T-cell (primary cell): ENCODE data around the gene RNASE7. TPM values are rescaled to one million over a fixed set of nuclear protein-coding genes. Genes with fewer than 3 reads are reported as not detected.
A peak's percentile ranks its signal among the peaks of the same experiment; 100 is the strongest.

Experiments used
- ATAC-seq, 4 experiments: fragments of 200-7000 bp in 3 of 4; fragments of 150-1000 bp in 1 of 4; cut with Tn5 transposase; replicated peaks in 1 of 4; 1 replicate in 3 of 4; 2 replicates in 1 of 4; pipeline ENCODE4 v1.10.0; 2021; ENCODE audit warnings: moderate library complexity in 3 of 4, mild to moderate bottlenecking in 2 of 4, moderate number of reproducible peaks in 1 of 4
- CTCF ChIA-PET, 2 donors: fragments of 300-600 bp; sonication (Branson Sonifier 250); formaldehyde crosslinking; loops; one replicate each; lab custom pipeline; 2022; ENCODE audit warnings: antibody characterized with exemption in 2 of 2; lab: Charles Lee
- POLR2A ChIA-PET, 2 donors: fragments of 300-600 bp; sonication (Branson Sonifier 250); formaldehyde crosslinking; loops; one replicate each; lab custom pipeline; 2022; ENCODE audit warnings: antibody characterized with exemption in 2 of 2; lab: Charles Lee
- DNase-seq, 35 experiments: peaks; one replicate each; pipeline versions ENCODE4 v3.0.0 to v3.0.0-alpha.2; 2013 to 2023
- H3K27ac ChIP-seq: one replicate; pipeline ENCODE4 v1.5.1; 2013; ENCODE audit warnings: low read length
- H3K27me3 ChIP-seq, 2 experiments: replicated peaks in 1 of 2; 1 replicate in 1 of 2; 2 replicates in 1 of 2; pipeline versions ENCODE4 v1.6.1 to v1.7.0; 2013; ENCODE audit warnings: low read length in 1 of 2, mixed read lengths in 1 of 2; ENCODE audit not compliant: control insufficient read depth in 2 of 2, insufficient read depth in 2 of 2; ENCODE audit errors: extremely low read depth in 1 of 2
- H3K36me3 ChIP-seq, 2 donors: 1 replicate in 1 of 2; 2 replicates in 1 of 2; pipeline versions ENCODE4 v1.6.1 to v1.7.0; 2013; ENCODE audit warnings: low read length in 1 of 2; ENCODE audit not compliant: control insufficient read depth in 2 of 2, insufficient read depth in 1 of 2; ENCODE audit errors: extremely low read depth in 1 of 2
- H3K4me1 ChIP-seq, 2 experiments: 1 replicate in 1 of 2; 2 replicates in 1 of 2; pipeline versions ENCODE4 v1.6.1 to v1.7.0; 2013; ENCODE audit warnings: low read length in 2 of 2, mixed read lengths in 1 of 2; ENCODE audit not compliant: insufficient read depth in 2 of 2, control insufficient read depth in 1 of 2; ENCODE audit errors: extremely low read depth in 1 of 2
- H3K4me3 ChIP-seq, 2 donors: 1 replicate in 1 of 2; 2 replicates in 1 of 2; pipeline versions ENCODE4 v1.5.1 to v1.7.0; 2013; ENCODE audit warnings: mild to moderate bottlenecking in 2 of 2, low read length in 1 of 2, moderate library complexity in 1 of 2; ENCODE audit not compliant: control insufficient read depth in 1 of 2; ENCODE audit errors: extremely low read depth in 1 of 2
- H3K9me3 ChIP-seq: 2 replicates; pipeline ENCODE4 v1.7.0; 2013
- H3K27ac Mint-ChIP-seq, 2 donors: one replicate each; pipeline ENCODE4 v1.8.0; 2020 to 2021; ENCODE audit warnings: mild to moderate bottlenecking in 2 of 2, mixed read lengths in 2 of 2
- H3K27me3 Mint-ChIP-seq, 2 donors: one replicate each; pipeline ENCODE4 v1.8.0; 2021 to 2022; ENCODE audit warnings: mixed read lengths in 2 of 2
- H3K36me3 Mint-ChIP-seq: one replicate; pipeline ENCODE4 v1.8.0; 2021; ENCODE audit warnings: mixed read lengths
- H3K4me1 Mint-ChIP-seq, 3 donors: one replicate each; pipeline ENCODE4 v1.8.0; 2020 to 2022; ENCODE audit warnings: mixed read lengths in 3 of 3, mild to moderate bottlenecking in 1 of 3
- H3K4me3 Mint-ChIP-seq, 3 donors: one replicate each; pipeline ENCODE4 v1.8.0; 2020 to 2022; ENCODE audit warnings: mild to moderate bottlenecking in 3 of 3, mixed read lengths in 3 of 3, moderate library complexity in 3 of 3
- H3K9me3 Mint-ChIP-seq, 3 donors: one replicate each; pipeline ENCODE4 v1.8.0; 2020 to 2022; ENCODE audit warnings: mixed read lengths in 3 of 3
- WGBS: methylation state at CpG from one replicate; pipeline ENCODE4 v1.1.5; 2013; ENCODE audit warnings: missing lambda C conversion rate; ENCODE audit not compliant: insufficient coverage; 5-methylcytosine and 5-hydroxymethylcytosine counted together
- total RNA-seq, 35 experiments: library from RNA in 6 of 35; stranded (reverse) in 6 of 35; fragments of 120-200 nt in 1 of 35; gene quantifications; one replicate each; pipeline versions ENCODE4 v1.2.1 to v1.2.4 and lab custom pipeline; 2013 to 2026

The RNASE7 gene
- total RNA-seq, 5 donors from 2014 or later (not counting 1 experiment from before 2014, with no cell fraction given): not detected

- 1% methylated on average over 38 of the region's 72 CpGs for WGBS
- Mint-ChIP-seq H3K4me1 (peaks cover 18 to 25% (median 18%) of the 10 kb centered on the region in 3 donors), H3K4me3 (peak within 1 kb of the TSS; percentile 87 to 91 (median 89)), H3K9me3 (no peaks in the 10 kb centered on the region), H3K36me3 (peaks cover 11% of the 10 kb centered on the region), H3K27me3 (peaks cover 0 to 2% of the 10 kb centered on the region in 2 donors), H3K27ac (peak within 1 kb of the TSS; percentile 48 to 86)
- peaks cover 0 to under 1% of the 10 kb centered on the region in 2 donors for H3K36me3 ChIP-seq
- H3K4me3 ChIP-seq: peak within 1 kb of the TSS; percentile 61 to 77
- ChIA-PET POLR2A (interaction anchor here in 1 of 2 donors (0.6 kb wide), 1 partner anchor 21 kb away, joined by 4 read pairs; no protein-coding TSS in a partner anchor), CTCF (interaction anchor here in 1 of 2 donors (0.5 kb wide), 1 partner anchor 84 kb away, joined by 3 read pairs; no protein-coding TSS in a partner anchor)
- peaks cover 4 to 29% of the 10 kb centered on the region in 2 experiments for H3K4me1 ChIP-seq
- DNase-seq (peak; percentile 54 to 84 (median 73)), ATAC-seq (peak; percentile 91 to 94 (median 93))
- no peaks in the 10 kb centered on the region for H3K9me3 ChIP-seq
- H3K27me3 ChIP-seq: peaks cover 3 to 12% of the 10 kb centered on the region in 2 experiments
- peak within 1 kb of the TSS; percentile 35 for H3K27ac ChIP-seq
These were observed 17.4 kb upstream of the RNASE7 start, which contains the start of gene NDRG2 for GRCh38 chr14:21024585-21025370. NDRG2 (minus strand) TSS chr14:21025061; CDS start chr14:21023315, 1,746 bp downstream.

- Mint-ChIP-seq H3K9me3 (no peaks in the 10 kb centered on the region), H3K4me3 (peak overlapping the region; percentile 87 to 91 (median 89)), H3K27ac (peak overlapping the region in 1 of 2 donors; percentile 78), H3K36me3 (peaks cover 10% of the 10 kb centered on the region), H3K4me1 (peaks cover 18 to 25% (median 18%) of the 10 kb centered on the region in 3 donors), H3K27me3 (peaks cover 0 to 2% of the 10 kb centered on the region in 2 donors)
- ChIA-PET CTCF (interaction anchor here in 1 of 2 donors (0.6 kb wide), 1 partner anchor 63 kb away, joined by 3 read pairs; no protein-coding TSS in a partner anchor), POLR2A (interaction anchor here in 1 of 2 donors (0.7 to 0.9 kb wide), 2 partner anchors 11 to 25 kb away, joined by 3 to 6 read pairs; no protein-coding TSS in a partner anchor)
- Histone ChIP-seq H3K9me3 (no peaks in the 10 kb centered on the region), H3K4me3 (peak overlapping the region; percentile 60 to 61), H3K36me3 (no peaks in the 10 kb centered on the region), H3K27ac (peak overlapping the region; percentile 35), H3K4me1 (peaks cover 4 to 29% of the 10 kb centered on the region in 2 experiments), H3K27me3 (peaks cover 3 to 13% of the 10 kb centered on the region in 2 experiments)
- ATAC-seq: no peak
- peak in 4 of 35 experiments; percentile 4 to 18 (median 8) for DNase-seq
- WGBS: 12% methylated on average over 26 of the region's 58 CpGs
These were observed 16.5 kb upstream of the RNASE7 start for GRCh38 chr14:21025371-21026273.

GRCh38 chr14:21026274-21026987 lies 15.7 kb upstream of the RNASE7 start:
- Histone ChIP-seq H3K4me1 (peaks cover 4 to 29% of the 10 kb centered on the region in 2 experiments), H3K27ac (no peak overlapping the region), H3K36me3 (no peaks in the 10 kb centered on the region), H3K4me3 (no peak overlapping the region), H3K9me3 (no peaks in the 10 kb centered on the region), H3K27me3 (peaks cover 3 to 15% of the 10 kb centered on the region in 2 experiments)
- Mint-ChIP-seq H3K4me3 (peak overlapping the region; percentile 87 to 91 (median 89)), H3K9me3 (no peaks in the 10 kb centered on the region), H3K36me3 (peaks cover 5% of the 10 kb centered on the region), H3K27ac (peak overlapping the region in 1 of 2 donors; percentile 73), H3K27me3 (peaks cover 0 to 2% of the 10 kb centered on the region in 2 donors), H3K4me1 (peaks cover 18 to 25% (median 18%) of the 10 kb centered on the region in 3 donors)
- ATAC-seq (no peak), DNase-seq (no peak)
- WGBS: 89% methylated on average over 4 of the region's 7 CpGs
- POLR2A ChIA-PET: interaction anchor here in 1 of 2 donors (0.7 to 0.9 kb wide), 2 partner anchors 12 to 26 kb away, joined by 3 to 6 read pairs; no protein-coding TSS in a partner anchor
- CTCF ChIA-PET: no interaction called here

- Histone ChIP-seq H3K36me3 (no peaks in the 10 kb centered on the region), H3K27ac (no peak overlapping the region), H3K27me3 (peaks cover 3 to 21% of the 10 kb centered on the region in 2 experiments), H3K4me1 (peaks cover 4 to 29% of the 10 kb centered on the region in 2 experiments), H3K9me3 (no peaks in the 10 kb centered on the region), H3K4me3 (no peak overlapping the region)
- ATAC-seq (no peak), DNase-seq (peak in 1 of 35 experiments; percentile 3)
- ChIA-PET CTCF (no interaction called here), POLR2A (no interaction called here)
- peaks cover 0 to 2% of the 10 kb centered on the region in 2 donors for H3K27me3 Mint-ChIP-seq
- peaks cover 3% of the 10 kb centered on the region for H3K36me3 Mint-ChIP-seq
- WGBS: 65% methylated on average over 3 of the region's 3 CpGs
- H3K27ac Mint-ChIP-seq: peak overlapping the region in 1 of 2 donors; percentile 73
- no peaks in the 10 kb centered on the region for H3K9me3 Mint-ChIP-seq
- H3K4me3 Mint-ChIP-seq: peak overlapping the region; percentile 21 to 89 (median 45)
- peaks cover 18 to 25% (median 18%) of the 10 kb centered on the region in 3 donors for H3K4me1 Mint-ChIP-seq
These were observed 15.2 kb upstream of the RNASE7 start for GRCh38 chr14:21026988-21027315.

- ChIA-PET CTCF (interaction anchor here in 1 of 2 donors (0.6 kb wide), 1 partner anchor 428 kb away, joined by 13 read pairs; no protein-coding TSS in a partner anchor), POLR2A (no interaction called here)
- Histone ChIP-seq H3K4me1 (peaks cover 0 to 9% of the 10 kb centered on the region in 2 experiments), H3K36me3 (no peaks in the 10 kb centered on the region), H3K27ac (no peak within 1 kb of the TSS), H3K9me3 (no peaks in the 10 kb centered on the region), H3K27me3 (peaks cover 0 to 14% of the 10 kb centered on the region in 2 experiments), H3K4me3 (no peak within 1 kb of the TSS)
- DNase-seq: no peak
- no peak within 1 kb of the TSS for H3K27ac Mint-ChIP-seq
- H3K4me1 Mint-ChIP-seq: peaks cover 0 to 2% (median 1%) of the 10 kb centered on the region in 3 donors
- H3K4me3 Mint-ChIP-seq: no peak within 1 kb of the TSS
- H3K27me3 Mint-ChIP-seq: no peaks in the 10 kb centered on the region
- ATAC-seq: no peak
- no peaks in the 10 kb centered on the region for H3K9me3 Mint-ChIP-seq
- 93% methylated on average over 2 of the region's 5 CpGs for WGBS
- H3K36me3 Mint-ChIP-seq: no peaks in the 10 kb centered on the region
These were observed 12.2 kb upstream of the RNASE7 start, which contains the start of gene TPPP2 for GRCh38 chr14:21029917-21030316. TPPP2 (plus strand) TSS chr14:21030217; CDS start chr14:21030582, 365 bp downstream.
